ENCODE data around the gene PLXNB2.

The PLXNB2 gene

GRCh38 chr22:50262460-50262911, 45.0 kb downstream of the PLXNB2 start:
- no peak for DNase-seq

GRCh38 chr22:50261615-50262459, 45.6 kb downstream of the PLXNB2 start, which contains the start of gene MAPK12:
Gene MAPK12, minus strand, starts transcription at chr22:50261683. Its CDS starts 174 bp downstream, at chr22:50261509.
- DNase-seq = peak in 2 of 3 experiments; percentile 49 to 59

GRCh38 chr22:50260801-50261614, 46.4 kb downstream of the PLXNB2 start:
- peak in 2 of 3 experiments; percentile 54 to 65 for DNase-seq

- peak in 2 of 3 experiments; percentile 47 to 54 for DNase-seq
Measured at GRCh38 chr22:50260434-50260800, 47.0 kb downstream of the PLXNB2 start.

GRCh38 chr22:50259302-50259701, 48.1 kb downstream of the PLXNB2 start:
- no peak for DNase-seq

GRCh38 chr22:50258361-50259292, 48.8 kb downstream of the PLXNB2 start:
- no peak for DNase-seq

GRCh38 chr22:50257451-50258360, 49.7 kb downstream of the PLXNB2 start:
- DNase-seq = no peak

- no peak for DNase-seq
Measured at GRCh38 chr22:50257041-50257440, 50.4 kb downstream of the PLXNB2 start.

GRCh38 chr22:50256258-50256862, 51.1 kb downstream of the PLXNB2 start:
- no peak for DNase-seq

- DNase-seq = no peak
Measured at GRCh38 chr22:50255607-50256006, 51.8 kb downstream of the PLXNB2 start.

- no peak for DNase-seq
Measured at GRCh38 chr22:50255099-50255498, 52.3 kb downstream of the PLXNB2 start.

- no peak for DNase-seq
Measured at GRCh38 chr22:50253941-50254340, 53.5 kb downstream of the PLXNB2 start.

GRCh38 chr22:50253046-50253915, 54.2 kb downstream of the PLXNB2 start:
- DNase-seq = no peak

GRCh38 chr22:50252082-50253045, 55.1 kb downstream of the PLXNB2 start:
- peak in 2 of 3 experiments; percentile 12 to 28 for DNase-seq

- DNase-seq = no peak
Measured at GRCh38 chr22:50251477-50252081, 55.9 kb downstream of the PLXNB2 start.

- DNase-seq = peak; percentile 2 to 69 (median 68)
Measured at GRCh38 chr22:50250555-50251476, 56.6 kb downstream of the PLXNB2 start, which contains the start of gene HDAC10. Gene HDAC10, minus strand, starts transcription at chr22:50251265. Its CDS starts 233 bp downstream, at chr22:50251032.

GRCh38 chr22:50250249-50250554, 57.2 kb downstream of the PLXNB2 start:
- DNase-seq = no peak

Measured in NCI-H1417 (cell line).